ENCODE data around the gene CAMKMT.
A peak's percentile ranks its signal among the peaks of the same experiment; 100 is the strongest.

CAMKMT gene

GRCh38 chr2:44772669-44773378 is 411.1 kb downstream of the CAMKMT start:
- DNase-seq (ENCODE audit: low spot score) = no peak

DNA sequence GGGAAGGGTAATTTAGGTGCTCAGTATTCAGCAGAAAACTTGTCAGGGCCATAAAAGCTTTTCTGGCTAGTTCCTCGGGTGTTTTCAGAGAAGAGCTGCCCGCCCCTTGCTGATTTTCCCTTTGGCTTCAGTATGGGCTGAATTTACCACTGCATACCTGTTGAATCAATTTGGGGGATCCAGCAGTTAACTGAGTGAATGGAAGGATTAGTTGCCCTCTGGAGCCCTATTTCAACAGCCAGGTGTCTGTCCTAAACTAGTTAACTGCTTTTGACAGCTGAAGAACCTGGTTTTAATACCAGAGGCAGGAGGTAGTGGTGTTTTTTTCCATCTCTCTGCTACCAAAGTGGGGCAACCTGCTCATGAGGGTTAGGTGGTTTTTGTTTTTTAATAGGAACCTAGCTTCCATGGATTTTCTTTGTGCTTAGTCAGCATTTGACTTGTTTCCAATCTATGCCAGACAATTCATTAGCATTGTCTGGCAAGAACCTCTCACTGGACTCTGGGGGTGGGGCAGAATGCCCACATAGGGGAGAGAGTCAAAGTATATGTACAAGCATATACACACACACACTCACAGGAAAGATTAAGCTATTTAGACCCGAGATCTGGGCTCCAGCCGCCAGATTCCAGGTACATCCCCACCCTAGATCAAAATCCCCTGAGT is 413.2 kb downstream of the CAMKMT start:
- DNase-seq (ENCODE audit: low spot score) = no peak

DNA sequence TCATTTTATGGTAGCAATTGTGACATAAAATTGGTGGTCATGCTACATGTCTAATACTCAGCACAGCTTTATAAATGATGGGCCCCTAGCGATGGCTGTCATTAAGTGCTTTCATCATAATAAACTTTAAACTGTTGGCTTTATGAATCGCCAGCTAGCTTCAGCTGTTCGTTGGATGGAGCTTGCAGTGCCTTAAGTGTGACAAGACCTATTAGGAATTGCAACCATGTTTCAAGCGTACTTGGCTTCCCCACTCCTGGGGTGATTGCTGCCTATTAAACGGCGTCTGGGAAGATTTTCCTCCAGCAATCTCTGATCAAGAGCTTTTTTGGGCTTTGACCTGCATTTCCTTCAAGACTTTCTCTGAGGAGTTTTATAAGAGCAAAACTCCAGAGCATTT is 415.3 kb downstream of the CAMKMT start:
- no peak for DNase-seq (ENCODE audit: low spot score)

- DNase-seq (ENCODE audit: low spot score) = no peak
Measured at GRCh38 chr2:44777537-44777936, 415.8 kb downstream of the CAMKMT start.

- DNase-seq (ENCODE audit: low spot score) = no peak
Measured at GRCh38 chr2:44778221-44778654, 416.5 kb downstream of the CAMKMT start.

DNA sequence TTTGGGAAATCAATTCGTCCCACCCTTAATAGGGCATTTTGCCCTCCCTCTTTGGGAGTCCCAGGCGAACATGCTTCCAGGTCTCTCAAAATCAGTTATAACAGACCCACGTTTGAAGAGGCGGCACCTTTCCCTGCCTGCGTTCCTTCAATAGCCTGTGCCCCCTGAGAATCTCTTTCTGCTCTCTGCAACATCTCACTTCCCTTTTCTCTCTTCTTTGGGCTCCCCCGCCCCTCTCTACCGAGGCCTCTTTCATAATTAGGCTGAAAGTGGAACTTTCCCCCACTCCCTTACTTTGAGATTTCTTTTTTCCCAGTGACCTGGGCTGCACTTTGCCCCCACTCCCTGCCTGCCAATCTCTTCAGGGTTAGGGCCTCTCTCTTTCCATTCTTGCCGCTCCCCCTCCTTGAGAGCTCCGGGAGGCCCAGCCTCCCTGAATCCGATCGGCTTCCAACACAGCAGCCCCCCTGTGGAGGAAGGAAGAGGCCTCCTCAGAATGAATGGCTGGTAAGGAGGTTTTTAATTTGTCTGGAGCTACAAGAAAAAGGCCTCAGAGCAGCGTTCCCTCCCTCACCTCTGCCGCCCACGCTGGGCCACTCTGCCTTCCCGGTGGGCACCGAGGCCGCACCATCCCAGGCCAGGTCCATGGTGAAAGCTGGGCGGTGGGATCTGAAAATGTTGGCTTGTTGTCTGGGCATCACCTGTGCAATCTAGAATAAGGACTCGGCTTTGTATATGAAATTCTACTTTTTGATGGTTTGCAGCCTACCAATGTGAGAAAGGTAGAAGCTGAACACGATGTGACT is 417.1 kb downstream of the CAMKMT start:
- no peak for DNase-seq (ENCODE audit: low spot score)

- no peak for DNase-seq (ENCODE audit: low spot score)
Measured at GRCh38 chr2:44779793-44780192, 418.0 kb downstream of the CAMKMT start.

DNA sequence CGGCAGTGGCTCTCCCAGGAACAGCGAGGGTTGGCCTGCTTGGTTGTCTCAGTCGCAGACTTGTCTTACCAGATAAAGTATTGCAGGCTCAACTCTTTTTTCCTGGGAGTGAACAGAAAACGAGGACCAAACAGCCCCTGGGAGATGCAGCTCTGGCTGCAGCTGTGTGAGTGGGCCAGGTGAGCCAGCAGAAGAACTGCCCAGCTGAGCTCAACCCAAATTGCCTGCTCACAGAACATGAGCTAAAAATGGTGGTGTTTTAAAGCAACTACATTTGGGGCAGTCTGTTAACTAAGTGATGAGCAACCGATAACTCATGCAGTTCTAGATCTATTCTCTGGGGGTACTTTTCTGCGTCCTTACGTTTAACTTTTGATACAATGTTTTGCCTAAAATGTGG is 418.7 kb downstream of the CAMKMT start:
- DNase-seq (ENCODE audit: low spot score) = no peak

GRCh38 chr2:44785433-44785832 is 423.7 kb downstream of the CAMKMT start:
- DNase-seq (ENCODE audit: low spot score) = no peak

DNA sequence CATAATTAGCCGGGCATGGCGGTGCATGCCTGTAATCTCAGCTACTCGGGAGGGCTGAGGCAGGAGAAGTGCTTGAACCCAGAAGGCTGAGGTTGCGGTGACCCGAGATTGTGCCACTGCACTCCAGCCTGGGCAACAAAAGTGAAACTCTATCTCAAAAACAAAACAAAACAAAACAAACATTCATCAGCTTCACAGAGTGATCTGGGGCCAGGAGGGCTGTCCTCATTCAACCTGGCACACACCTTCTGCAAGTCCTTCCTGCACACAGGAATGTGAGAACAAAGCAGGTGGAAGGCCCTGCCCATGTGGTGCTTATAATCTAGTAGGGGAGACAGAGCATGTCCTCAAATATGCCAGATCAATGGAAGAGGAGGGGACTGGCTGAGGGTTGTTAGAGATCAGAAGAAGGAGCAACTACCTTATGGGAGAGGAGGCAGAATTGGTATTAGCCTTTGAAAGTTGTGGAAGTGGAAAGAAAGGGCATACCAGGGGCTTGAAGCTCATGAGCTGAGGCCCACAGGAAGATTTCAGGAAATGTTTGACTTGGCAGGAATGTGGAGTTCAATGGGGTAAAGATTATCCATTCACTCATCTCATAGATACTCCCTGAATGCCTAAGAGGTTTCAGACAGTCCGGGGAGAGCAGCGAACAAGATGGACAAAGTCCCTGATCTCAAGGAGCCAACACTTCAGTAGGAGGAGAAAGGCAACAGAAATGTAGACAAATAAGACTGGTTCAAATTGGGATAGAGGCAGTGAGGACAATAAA is 424.5 kb downstream of the CAMKMT start:
- peak; percentile 38 for DNase-seq (ENCODE audit: low spot score)

DNA sequence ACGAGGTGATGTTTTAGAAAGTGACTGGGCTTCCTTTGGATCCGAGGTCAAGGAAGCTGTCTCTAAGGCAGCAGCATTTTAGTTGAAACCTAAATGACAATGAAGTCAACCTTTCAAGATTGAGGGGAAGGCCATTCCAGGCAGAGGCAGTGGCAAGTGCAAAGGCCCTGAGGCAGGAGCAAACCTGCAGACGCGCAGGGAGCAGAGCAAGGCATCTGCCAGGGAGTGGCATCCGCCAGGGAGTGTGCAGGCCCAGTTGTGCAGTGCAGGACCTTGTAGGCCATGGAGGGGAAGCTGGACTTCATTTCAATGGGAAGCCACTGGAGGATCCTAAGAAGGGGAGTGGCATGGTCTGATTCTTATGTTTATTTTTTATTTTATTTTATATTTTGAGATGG is 425.1 kb downstream of the CAMKMT start:
- no peak for DNase-seq (ENCODE audit: low spot score)

- no peak for DNase-seq (ENCODE audit: low spot score)
Measured at GRCh38 chr2:44787663-44788062, 425.9 kb downstream of the CAMKMT start.

- DNase-seq (ENCODE audit: low spot score) = no peak
Measured at GRCh38 chr2:44789446-44789845, 427.7 kb downstream of the CAMKMT start.

GRCh38 chr2:44789971-44790721 is 428.4 kb downstream of the CAMKMT start:
- DNase-seq (ENCODE audit: low spot score) = no peak

DNA sequence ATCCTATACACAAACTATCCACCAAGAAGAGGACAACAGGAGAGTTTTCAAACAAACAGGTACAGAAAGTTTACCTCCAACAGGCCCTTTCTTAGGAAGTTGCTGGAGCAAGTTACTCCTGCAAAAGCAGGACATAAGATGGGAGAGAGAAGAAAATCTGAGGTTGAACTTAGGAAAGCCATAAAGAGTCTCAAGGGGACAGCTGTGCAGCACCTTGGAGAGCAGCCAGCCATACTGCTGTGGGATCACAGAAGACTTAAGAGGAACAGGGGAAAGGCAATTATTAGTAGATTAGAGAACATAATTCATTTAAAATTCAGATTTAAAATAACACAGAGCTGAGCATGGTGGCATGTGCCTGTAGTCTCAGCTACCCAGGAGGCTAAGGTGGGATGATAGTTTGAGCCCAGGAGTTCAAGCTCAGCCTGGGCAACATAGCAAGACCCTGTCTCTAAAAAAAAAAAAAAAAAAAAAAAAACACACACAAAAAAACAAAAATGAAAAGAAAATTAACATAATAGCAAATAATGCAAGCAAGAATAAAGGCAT is 431.6 kb downstream of the CAMKMT start:
- DNase-seq (ENCODE audit: low spot score) = peak; percentile 25

DNA sequence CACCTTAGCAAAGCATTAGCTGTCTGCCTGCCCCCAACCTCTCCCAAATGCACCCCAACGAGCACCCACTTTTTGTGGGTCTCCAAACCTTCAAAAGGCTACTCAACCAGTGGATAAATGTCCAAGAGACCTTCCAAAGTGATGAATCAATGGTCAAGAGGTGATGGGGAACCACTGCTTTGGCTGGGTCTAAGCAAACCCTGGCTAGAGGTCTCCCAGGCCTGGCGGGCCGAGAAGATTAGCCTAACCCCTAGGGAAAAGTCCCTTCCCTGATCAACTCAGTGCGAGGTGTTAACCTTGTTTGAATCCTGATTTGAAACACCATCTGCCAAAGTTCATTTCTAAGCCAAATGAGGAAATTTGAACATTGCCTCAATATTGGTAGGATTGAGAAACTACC is 435.0 kb downstream of the CAMKMT start:
- DNase-seq (ENCODE audit: low spot score) = no peak

DNA sequence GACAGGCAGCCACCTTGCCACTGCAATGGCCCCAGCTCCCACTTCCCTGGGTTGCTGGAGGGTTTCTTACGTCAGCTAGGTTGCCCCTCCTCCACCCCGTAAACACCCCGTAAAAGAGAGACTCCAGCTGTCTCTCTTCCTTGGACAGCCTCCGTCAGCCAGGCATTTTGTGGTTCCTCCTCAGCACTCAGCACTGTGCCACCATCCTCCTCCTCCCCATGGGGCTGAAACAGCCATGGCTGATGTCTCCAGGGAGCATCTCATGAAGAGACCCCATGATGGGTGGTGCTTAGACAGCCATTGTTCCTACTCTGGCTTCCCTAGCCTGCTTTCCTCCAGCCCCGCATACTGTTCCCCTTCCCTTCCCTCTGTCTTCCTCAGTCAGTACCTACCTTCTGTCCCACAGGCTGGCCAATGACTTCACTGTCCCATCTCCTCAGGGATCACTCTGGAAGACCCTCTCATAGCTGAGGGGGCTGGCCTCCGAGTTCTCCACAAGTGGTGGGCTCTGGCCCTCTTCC is 436.5 kb downstream of the CAMKMT start:
- DNase-seq (ENCODE audit: low spot score) = no peak

DNA sequence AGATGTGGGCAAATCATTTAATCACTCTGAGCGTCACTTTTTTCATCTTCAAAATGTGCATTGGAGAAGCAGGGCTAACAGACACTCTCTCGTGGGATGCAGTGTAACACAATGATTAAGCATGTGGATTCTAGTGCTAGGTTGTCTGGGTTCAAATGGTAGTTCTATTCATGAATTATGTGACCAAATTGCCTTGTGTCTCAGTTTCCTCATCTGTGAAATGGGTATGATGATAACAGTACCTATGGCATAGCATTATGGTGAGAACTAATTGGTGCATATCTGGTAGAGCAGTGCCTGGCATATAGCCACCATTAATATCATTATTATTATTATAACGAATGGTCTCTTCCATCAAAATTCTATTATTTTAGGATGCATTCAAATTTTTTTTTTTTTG is 437.4 kb downstream of the CAMKMT start:
- DNase-seq (ENCODE audit: low spot score) = no peak

- no peak for DNase-seq (ENCODE audit: low spot score)
Measured at GRCh38 chr2:44799754-44800153, 438.0 kb downstream of the CAMKMT start.

DNA sequence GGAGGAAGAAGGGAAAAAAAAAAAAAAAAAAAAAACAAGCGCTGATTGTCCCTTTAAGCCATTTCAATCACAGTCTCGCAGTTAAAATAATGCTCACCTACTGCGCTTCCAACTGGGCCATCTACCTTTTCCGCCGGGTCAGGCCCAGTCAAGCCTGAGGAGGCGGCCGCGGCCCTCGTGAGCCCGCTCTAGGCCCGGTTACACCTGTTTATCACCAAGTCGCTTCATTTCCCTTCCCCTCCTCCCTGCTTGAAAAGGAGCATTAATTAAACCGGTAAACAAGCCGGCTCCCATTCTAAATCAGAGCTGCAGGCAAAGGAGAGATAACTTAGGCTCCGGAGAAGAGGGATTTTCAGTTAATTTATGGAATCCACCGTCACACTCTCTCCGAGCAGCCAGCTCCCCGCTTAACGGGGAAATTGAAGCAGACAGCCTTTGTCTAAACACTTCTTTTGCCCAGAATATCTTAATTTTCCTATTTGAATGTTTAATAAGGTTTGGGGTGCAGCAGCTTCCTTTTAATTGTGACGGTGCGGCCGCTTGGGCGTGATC is 439.6 kb downstream of the CAMKMT start:
- DNase-seq (ENCODE audit: low spot score) = no peak
